Activated CD8-positive, alpha-beta memory T cell treated with anti-CD3 and anti-CD28 coated beads for 24 hours (primary cell): ENCODE results near the gene HSPG2.
"Not testable (repeated sequence)": the region's sequence is repeated elsewhere in the genome, so short reads cannot be mapped to it uniquely, and the experiment has no call there.

Experiments used
- DNase-seq: peaks from one replicate; pipeline ENCODE4 v3.0.0-alpha.2; 2020

The HSPG2 gene

GRCh38 chr1:21840981-21841380 is 96.1 kb downstream of the HSPG2 start:
- DNase-seq: no peak

GRCh38 chr1:21839337-21840037 is 97.6 kb downstream of the HSPG2 start:
- DNase-seq: no peak

- DNase-seq: no peak
Measured at GRCh38 chr1:21838359-21839157, 98.6 kb downstream of the HSPG2 start.

- no peak for DNase-seq
Measured at GRCh38 chr1:21837476-21837875, 99.6 kb downstream of the HSPG2 start.

GRCh38 chr1:21836729-21837128 is 100.4 kb downstream of the HSPG2 start:
- DNase-seq: no peak

GRCh38 chr1:21836010-21836409 is 101.1 kb downstream of the HSPG2 start:
- DNase-seq: no peak

GRCh38 chr1:21834666-21835065 is 102.4 kb downstream of the HSPG2 start:
- no peak for DNase-seq

GRCh38 chr1:21834094-21834493 is 103.0 kb downstream of the HSPG2 start:
- DNase-seq: no peak

GRCh38 chr1:21833392-21833976 is 103.6 kb downstream of the HSPG2 start:
- no peak for DNase-seq

GRCh38 chr1:21831454-21831970 is 105.6 kb downstream of the HSPG2 start:
- no peak for DNase-seq

GRCh38 chr1:21830792-21831453 is 106.2 kb downstream of the HSPG2 start:
- DNase-seq: no peak

- no peak for DNase-seq
Measured at GRCh38 chr1:21829294-21829693, 107.8 kb downstream of the HSPG2 start.

GRCh38 chr1:21828506-21829210 is 108.5 kb downstream of the HSPG2 start:
- DNase-seq: no peak

- DNase-seq: no peak
Measured at GRCh38 chr1:21828075-21828474, 109.0 kb downstream of the HSPG2 start.

GRCh38 chr1:21827141-21827679 is 109.9 kb downstream of the HSPG2 start:
- DNase-seq: no peak

- DNase-seq: not testable (repeated sequence)
Measured at GRCh38 chr1:21826694-21827093, 110.4 kb downstream of the HSPG2 start.

GRCh38 chr1:21825393-21825792 is 111.7 kb downstream of the HSPG2 start:
- no peak for DNase-seq

GRCh38 chr1:21824926-21825325 is 112.2 kb downstream of the HSPG2 start:
- DNase-seq: no peak

- DNase-seq: no peak
Measured at GRCh38 chr1:21823980-21824702, 113.0 kb downstream of the HSPG2 start.

- DNase-seq: no peak
Measured at GRCh38 chr1:21823206-21823979, 113.7 kb downstream of the HSPG2 start.

- DNase-seq: no peak
Measured at GRCh38 chr1:21822349-21822748, 114.8 kb downstream of the HSPG2 start.
